DLD1 (cell line): Measurements from ENCODE around the gene TIA1.
"Not testable (repeated sequence)": the region's sequence is repeated elsewhere in the genome, so short reads cannot be mapped to it uniquely, and the experiment has no call there.

Experiments
- in situ Hi-C: cut with HindIII; loops from 2 replicates; pipeline ENCODE4 v1.10.0; 2017; ENCODE audit warnings: low sequenced_read_pairs

TIA1 gene

GRCh38 chr2:70223305-70223704, 25.1 kb downstream of the TIA1 start:
- in situ Hi-C loops: not testable (repeated sequence)

- in situ Hi-C loops: no loop called here
These were observed 33.4 kb downstream of the TIA1 start for GRCh38 chr2:70214953-70215549.

- in situ Hi-C loops: no loop called here
These were observed 34.1 kb downstream of the TIA1 start for GRCh38 chr2:70214365-70214764.

- in situ Hi-C loops: no loop called here
These were observed 36.0 kb downstream of the TIA1 start for GRCh38 chr2:70212298-70212932.

- in situ Hi-C loops: no loop called here
These were observed 36.8 kb downstream of the TIA1 start for GRCh38 chr2:70211595-70211994.

- in situ Hi-C loops: no loop called here
These were observed 44.0 kb downstream of the TIA1 start for GRCh38 chr2:70204452-70204851.

GRCh38 chr2:70203086-70203485, 45.3 kb downstream of the TIA1 start:
- in situ Hi-C loops: no loop called here

- in situ Hi-C loops: no loop called here
These were observed 46.1 kb downstream of the TIA1 start for GRCh38 chr2:70202236-70202806.

- in situ Hi-C loops: no loop called here
These were observed 46.6 kb downstream of the TIA1 start for GRCh38 chr2:70201831-70202230.

GRCh38 chr2:70201225-70201768, 47.1 kb downstream of the TIA1 start:
- in situ Hi-C loops: no loop called here

- in situ Hi-C loops: loop anchor here (5.0 kb wide), 1 partner anchor 57 kb away; no protein-coding TSS in a partner anchor
These were observed 49.0 kb downstream of the TIA1 start for GRCh38 chr2:70199320-70199864.

- in situ Hi-C loops: no loop called here
These were observed 55.9 kb downstream of the TIA1 start for GRCh38 chr2:70192516-70192915.

- in situ Hi-C loops: no loop called here
These were observed 57.1 kb downstream of the TIA1 start for GRCh38 chr2:70191244-70191735.

- in situ Hi-C loops: no loop called here
These were observed 57.8 kb downstream of the TIA1 start, which contains the start of gene C2orf42 for GRCh38 chr2:70190418-70191243. TSS of gene C2orf42 (minus strand) at chr2:70191019. CDS start at chr2:70181985, 9,034 bp downstream.

GRCh38 chr2:70188460-70188859, 60.0 kb downstream of the TIA1 start:
- in situ Hi-C loops: no loop called here

- in situ Hi-C loops: not testable (repeated sequence)
These were observed 61.3 kb downstream of the TIA1 start for GRCh38 chr2:70187170-70187569.

- in situ Hi-C loops: no loop called here
These were observed 65.7 kb downstream of the TIA1 start for GRCh38 chr2:70182689-70183088.

GRCh38 chr2:70181363-70181956, 67.0 kb downstream of the TIA1 start:
- in situ Hi-C loops: no loop called here

GRCh38 chr2:70173520-70173919, 74.9 kb downstream of the TIA1 start:
- in situ Hi-C loops: no loop called here

GRCh38 chr2:70169654-70170245, 78.7 kb downstream of the TIA1 start:
- in situ Hi-C loops: not testable (repeated sequence)
